NCI-H128 (cell line): ENCODE results near the gene DENND1A.

Experiments
- DNase-seq: peaks from one replicate; lab custom pipeline; 2025; ENCODE audit not compliant: unreplicated experiment; lab: John Stamatoyannopoulos, UW

The DENND1A gene

GRCh38 chr9:123349691-123350480 lies 580.0 kb downstream of the DENND1A start:
- DNase-seq = peak; percentile 28

GRCh38 chr9:123349033-123349432 lies 580.9 kb downstream of the DENND1A start:
- no peak for DNase-seq

- no peak for DNase-seq
These were observed 581.5 kb downstream of the DENND1A start for GRCh38 chr9:123348317-123348992.

GRCh38 chr9:123347289-123348060 lies 582.5 kb downstream of the DENND1A start:
- DNase-seq = no peak

GRCh38 chr9:123346826-123347225 lies 583.1 kb downstream of the DENND1A start:
- no peak for DNase-seq

- no peak for DNase-seq
These were observed 583.9 kb downstream of the DENND1A start for GRCh38 chr9:123346026-123346425.

- no peak for DNase-seq
These were observed 584.4 kb downstream of the DENND1A start for GRCh38 chr9:123345567-123345955.

- DNase-seq = no peak
These were observed 585.6 kb downstream of the DENND1A start for GRCh38 chr9:123344192-123344949.

GRCh38 chr9:123343443-123344191 lies 586.3 kb downstream of the DENND1A start:
- no peak for DNase-seq

GRCh38 chr9:123342247-123342646 lies 587.7 kb downstream of the DENND1A start:
- DNase-seq = no peak

GRCh38 chr9:123341816-123342215 lies 588.1 kb downstream of the DENND1A start:
- no peak for DNase-seq

- no peak for DNase-seq
These were observed 590.0 kb downstream of the DENND1A start for GRCh38 chr9:123339666-123340510.

GRCh38 chr9:123338710-123339665 lies 590.9 kb downstream of the DENND1A start:
- no peak for DNase-seq

GRCh38 chr9:123337971-123338370 lies 592.0 kb downstream of the DENND1A start:
- no peak for DNase-seq

GRCh38 chr9:123336959-123337358 lies 593.0 kb downstream of the DENND1A start:
- DNase-seq = no peak

- no peak for DNase-seq
These were observed 593.5 kb downstream of the DENND1A start for GRCh38 chr9:123336449-123336848.

GRCh38 chr9:123335986-123336329 lies 594.0 kb downstream of the DENND1A start:
- DNase-seq = no peak

GRCh38 chr9:123335193-123335985 lies 594.5 kb downstream of the DENND1A start:
- no peak for DNase-seq
